Breast epithelium (tissue), 4 donors: ENCODE results near the gene GNB5. TPM values are rescaled to one million over a fixed set of nuclear protein-coding genes. Genes with fewer than 3 reads are reported as not detected.
A peak's percentile ranks its signal among the peaks of the same experiment; 100 is the strongest.

Source experiments
- DNase-seq, 2 donors: peaks; one replicate each; pipeline ENCODE4 v3.0.0-alpha.2; 2019; ENCODE audit warnings: low spot score in 2 of 2
- H3K27ac ChIP-seq, 2 donors: fragments of 200-600 bp; sonication (generic) in 1 of 2; one replicate each; pipeline ENCODE4 v1.5.1; 2016 to 2019; ENCODE audit warnings: mild to moderate bottlenecking in 1 of 2
- H3K27me3 ChIP-seq, 2 donors: fragments of 200-600 bp; sonication (generic) in 1 of 2; one replicate each; pipeline versions ENCODE4 v1.5.1 to v1.6.0; 2017 to 2019; ENCODE audit warnings: control low read depth in 1 of 2, mild to moderate bottlenecking in 1 of 2
- H3K36me3 ChIP-seq: fragments of 200-600 bp; one replicate; pipeline ENCODE4 v1.5.1; 2019
- H3K4me1 ChIP-seq, 2 donors: fragments of 200-600 bp; sonication (generic); one replicate each; pipeline ENCODE4 v1.5.1; 2016 to 2019; ENCODE audit warnings: control low read depth in 1 of 2
- H3K4me3 ChIP-seq, 3 donors: fragments of 200-600 bp; sonication (generic); 1 replicate in 2 of 3; 2 replicates in 1 of 3; pipeline ENCODE4 v1.5.1; 2016 to 2019; ENCODE audit warnings: mild to moderate bottlenecking in 3 of 3, moderate library complexity in 2 of 3
- H3K9me3 ChIP-seq, 2 donors: fragments of 200-600 bp; sonication (generic) in 1 of 2; one replicate each; pipeline ENCODE4 v1.5.1; 2016 to 2019; ENCODE audit warnings: control low read depth in 1 of 2
- CTCF ChIP-seq, 3 donors: fragments of 450-650 bp; IDR thresholded peaks; one replicate each; pipeline ENCODE4 v1.5.1; 2016 to 2017; ENCODE audit warnings: antibody characterized with exemption in 3 of 3, mild to moderate bottlenecking in 3 of 3, moderate library complexity in 3 of 3
- POLR2A ChIP-seq: fragments of 450-650 bp; IDR thresholded peaks from one replicate; pipeline ENCODE4 v1.6.1; 2016; ENCODE audit warnings: antibody characterized with exemption, mild to moderate bottlenecking, moderate library complexity
- POLR2AphosphoS5 ChIP-seq, 3 donors: sonication (generic); formaldehyde crosslinking; IDR thresholded peaks; one replicate each; pipeline ENCODE4 v1.6.1; 2017; ENCODE audit warnings: antibody characterized with exemption in 3 of 3
- intact Hi-C: fragments of 100-400 bp; cut with DNase I; formaldehyde crosslinking; loops from one replicate; pipeline ENCODE4 v1.15.1; 2023; ENCODE audit warnings: low total_unique reads
- total RNA-seq, 3 donors: library from RNA; depleted of rRNA; stranded (reverse); fragments of >200 nt; gene quantifications; one replicate each; pipeline ENCODE4 v1.1.0, GENCODE V29; 2016

Gene GNB5
- total RNA-seq, 3 donors from 2014 or later, result 18.9 to 43.9 (median 43.9) TPM

DNA sequence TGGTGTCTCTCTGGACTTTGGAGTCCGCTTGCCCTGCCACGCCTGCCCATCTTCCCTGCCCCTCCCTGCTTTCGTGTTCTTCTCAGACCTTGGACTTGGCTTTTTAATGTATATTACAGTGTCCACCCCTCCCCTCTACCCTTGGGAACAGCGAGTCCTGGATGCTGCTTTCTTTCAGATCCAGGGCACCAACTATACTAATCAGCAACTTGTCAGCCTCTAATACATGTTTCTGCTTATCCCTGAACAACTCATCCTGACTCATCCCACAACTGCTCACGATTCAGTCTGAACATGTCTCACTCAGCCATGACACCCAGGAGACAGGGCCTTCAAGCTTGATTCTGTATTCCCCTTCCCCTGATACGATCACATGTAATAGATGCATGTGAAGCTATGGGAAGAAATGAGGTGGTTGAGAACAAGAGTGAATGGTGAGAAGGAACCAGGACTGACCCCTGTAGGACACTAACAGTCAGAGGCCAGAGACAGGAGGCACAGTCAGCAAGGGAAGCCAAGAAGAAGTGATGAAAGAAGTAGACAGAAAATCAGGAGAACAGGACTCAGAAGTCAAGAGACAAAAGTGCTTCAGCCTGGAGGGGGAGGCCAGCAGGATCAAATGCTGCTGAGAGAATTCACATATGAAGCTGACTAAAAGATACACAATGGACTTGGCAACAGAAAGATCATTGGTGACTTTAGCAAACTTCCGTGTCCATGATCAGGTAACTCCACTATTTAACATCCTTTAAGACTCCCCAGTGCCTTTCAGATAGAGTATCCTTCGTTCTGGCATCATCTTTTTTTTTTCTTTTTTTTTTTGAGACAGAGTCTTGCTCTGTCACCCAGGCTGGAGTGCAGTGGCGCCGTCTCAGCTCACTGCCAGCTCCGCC lies 114.1 kb downstream of the GNB5 start:
- intact Hi-C loops, result no loop called here
- Histone ChIP-seq H3K4me1 (no peaks in the 10 kb centered on the region), H3K27me3 (no peaks in the 10 kb centered on the region), H3K4me3 (no peak overlapping the region), H3K36me3 (no peaks in the 10 kb centered on the region), H3K27ac (no peak overlapping the region), H3K9me3 (no peaks in the 10 kb centered on the region)
- no peak for TF ChIP-seq POLR2AphosphoS5 (IDR thresholded peaks at IDR 0.05)
- TF ChIP-seq CTCF (IDR thresholded peaks at IDR 0.05), result no peak
- no peak for TF ChIP-seq POLR2A
- DNase-seq, result no peak

GRCh38 chr15:52071570-52071969 lies 119.6 kb downstream of the GNB5 start:
- Histone ChIP-seq H3K9me3 (no peaks in the 10 kb centered on the region), H3K4me3 (peak overlapping the region in 1 of 3 donors; percentile 23), H3K27ac (peak overlapping the region; percentile 50 to 54), H3K36me3 (no peaks in the 10 kb centered on the region), H3K4me1 (no peaks in the 10 kb centered on the region), H3K27me3 (no peaks in the 10 kb centered on the region)
- intact Hi-C loops, result no loop called here
- no peak for TF ChIP-seq CTCF (IDR thresholded peaks at IDR 0.05)
- TF ChIP-seq POLR2AphosphoS5 (IDR thresholded peaks at IDR 0.05), result peak in 1 of 3 donors; percentile 72
- peak in 1 of 2 donors; percentile 67 for DNase-seq

- H3K4me1 ChIP-seq, result no peaks in the 10 kb centered on the region
- H3K4me3 ChIP-seq, result no peak overlapping the region
- H3K27me3 ChIP-seq, result no peaks in the 10 kb centered on the region
- no peak for TF ChIP-seq CTCF (IDR thresholded peaks at IDR 0.05)
- no peak for TF ChIP-seq POLR2A
- no peak for TF ChIP-seq POLR2AphosphoS5 (IDR thresholded peaks at IDR 0.05)
- H3K36me3 ChIP-seq, result no peaks in the 10 kb centered on the region
- no peak for DNase-seq
- intact Hi-C loops, result no loop called here
- H3K27ac ChIP-seq, result no peak overlapping the region
- H3K9me3 ChIP-seq, result no peaks in the 10 kb centered on the region
Measured at GRCh38 chr15:52069559-52069958, 121.6 kb downstream of the GNB5 start.

GRCh38 chr15:52068004-52068615 lies 123.1 kb downstream of the GNB5 start:
- no peaks in the 10 kb centered on the region for H3K27me3 ChIP-seq
- TF ChIP-seq CTCF (IDR thresholded peaks at IDR 0.05) (no peak), POLR2A (no peak), POLR2AphosphoS5 (IDR thresholded peaks at IDR 0.05) (no peak)
- H3K4me3 ChIP-seq, result no peak overlapping the region
- H3K27ac ChIP-seq, result no peak overlapping the region
- no peaks in the 10 kb centered on the region for H3K9me3 ChIP-seq
- no peaks in the 10 kb centered on the region for H3K36me3 ChIP-seq
- intact Hi-C loops, result no loop called here
- H3K4me1 ChIP-seq, result no peaks in the 10 kb centered on the region
- DNase-seq, result no peak

GRCh38 chr15:52067545-52067926 lies 123.7 kb downstream of the GNB5 start:
- no peaks in the 10 kb centered on the region for H3K36me3 ChIP-seq
- H3K4me3 ChIP-seq, result no peak overlapping the region
- intact Hi-C loops, result no loop called here
- no peaks in the 10 kb centered on the region for H3K9me3 ChIP-seq
- no peaks in the 10 kb centered on the region for H3K4me1 ChIP-seq
- no peak overlapping the region for H3K27ac ChIP-seq
- DNase-seq, result no peak
- no peak for TF ChIP-seq POLR2AphosphoS5 (IDR thresholded peaks at IDR 0.05)
- TF ChIP-seq POLR2A, result no peak
- no peak for TF ChIP-seq CTCF (IDR thresholded peaks at IDR 0.05)
- no peaks in the 10 kb centered on the region for H3K27me3 ChIP-seq
